Stimulated activated CD8-positive, alpha-beta memory T cell treated with anti-CD3 and anti-CD28 coated beads, Interleukin-15, amount 100 ng/mL, for 48 hours (primary cell): Measurements from ENCODE around the gene KIF26A.

Experiments
- DNase-seq, 2 donors: peaks; one replicate each; pipeline ENCODE4 v3.0.0-alpha.2; 2020; ENCODE audit warnings: low read depth in 2 of 2

Gene KIF26A

DNA sequence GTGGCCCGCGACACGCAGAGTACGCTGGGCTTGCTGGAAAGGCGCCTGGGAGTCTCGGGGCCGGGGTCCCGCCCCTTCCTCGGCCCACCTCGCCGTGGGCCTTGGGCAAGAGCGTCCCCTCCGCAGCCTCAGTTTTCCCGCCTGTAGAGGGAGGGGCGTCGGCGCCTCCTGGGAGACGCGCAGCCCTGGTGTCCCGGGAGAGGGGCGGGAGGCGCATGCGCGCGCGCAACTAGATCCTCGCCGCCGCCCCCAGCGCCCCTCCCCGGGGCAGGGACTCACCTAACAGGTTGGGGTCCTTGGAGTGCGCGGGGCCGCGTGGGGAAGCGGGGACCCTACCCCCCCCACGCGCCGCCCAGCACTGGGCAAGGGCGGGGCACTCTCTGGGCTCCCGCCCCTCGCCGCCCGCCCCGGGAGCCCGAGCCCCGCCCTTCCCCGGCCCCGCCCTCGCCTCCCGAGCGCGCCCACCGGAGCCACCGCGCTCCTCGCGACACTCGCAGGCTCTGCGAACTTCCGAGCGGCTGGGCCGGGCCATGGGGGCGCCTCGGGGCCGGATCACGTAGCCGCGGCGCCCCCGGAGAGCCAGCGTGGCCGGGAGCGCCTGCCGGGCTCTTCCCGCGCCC lies at the start of gene KIF26A:
KIF26A (plus strand) TSS at position 490 of the 620 bp plus-strand sequence. CDS start 136 bp downstream, outside the sequence.
- DNase-seq = peak in 1 of 2 donors; percentile 15

DNA sequence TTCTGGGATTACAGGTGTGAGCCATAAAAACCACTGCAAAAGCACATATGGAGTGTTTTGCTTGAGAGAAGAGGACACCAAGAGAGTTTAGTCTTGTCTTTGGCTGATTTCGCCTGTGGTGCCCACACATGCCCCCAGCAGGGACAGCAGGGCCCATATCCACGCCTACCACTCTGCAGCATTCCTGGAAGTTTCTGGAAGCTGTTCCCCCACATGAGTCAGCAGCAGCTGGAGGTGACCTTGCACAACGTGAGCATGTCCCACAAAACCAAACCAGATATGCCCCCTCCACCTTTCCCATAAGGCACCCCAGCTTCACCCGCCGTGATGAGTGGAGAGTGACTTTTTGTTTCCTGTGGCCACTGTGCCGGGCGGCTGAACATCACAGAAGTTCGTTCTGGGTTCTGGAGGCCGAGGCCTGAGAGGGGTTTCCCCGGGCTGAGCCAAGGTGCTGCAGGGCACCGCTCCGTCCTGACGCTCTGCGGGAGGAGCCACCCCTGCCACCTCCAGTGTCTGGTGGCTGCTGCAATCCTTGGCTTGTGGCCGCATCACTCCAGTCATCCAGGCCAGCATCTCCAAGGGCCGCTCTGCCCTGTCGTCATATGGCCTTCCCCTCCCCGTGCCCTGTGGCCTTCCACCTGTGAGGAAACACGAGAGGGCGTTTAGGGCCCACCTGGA lies 48.2 kb upstream of the KIF26A start:
- no peak for DNase-seq

DNA sequence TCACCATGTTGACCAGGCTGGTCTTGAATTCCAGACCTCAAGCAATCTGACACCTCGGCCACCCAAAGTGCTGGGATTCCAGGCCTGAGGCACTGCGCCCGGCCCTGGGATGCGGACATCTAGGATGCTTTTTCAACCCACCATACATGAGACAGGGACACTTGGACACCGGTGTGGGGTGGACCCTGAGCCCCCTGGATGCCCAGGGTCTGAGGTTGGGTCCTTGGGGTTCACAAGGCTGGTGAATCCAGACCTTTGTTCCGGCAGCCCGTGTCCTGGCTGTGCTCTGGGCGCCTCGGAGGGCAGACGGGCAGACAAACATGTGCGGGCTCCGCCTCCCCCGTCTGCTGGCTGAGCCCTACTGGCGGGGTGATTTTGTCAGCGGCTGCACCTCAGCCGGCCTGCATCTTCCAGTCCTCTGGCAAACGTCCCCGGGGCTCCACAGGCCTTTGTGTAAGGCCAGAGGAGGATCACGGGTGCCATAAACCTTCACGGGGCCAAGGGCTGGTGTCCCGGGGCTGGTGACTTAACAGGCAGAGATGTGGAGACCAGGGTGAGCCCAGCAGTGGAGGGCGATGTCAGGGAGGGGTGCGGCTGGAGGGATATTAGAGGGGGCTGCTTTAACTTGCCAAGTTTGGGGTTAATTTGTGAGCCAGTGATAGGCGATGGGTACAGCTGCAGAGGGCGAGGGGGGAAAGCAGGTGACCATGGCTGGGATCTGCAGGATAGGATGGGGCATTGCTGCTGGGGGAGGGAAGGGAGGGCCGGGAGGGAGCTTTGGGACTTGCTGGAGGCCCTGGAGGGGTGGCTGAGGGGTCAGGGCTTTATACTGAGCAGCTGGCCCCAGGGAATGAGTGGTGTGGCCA lies 47.1 kb upstream of the KIF26A start:
- DNase-seq = no peak

DNA sequence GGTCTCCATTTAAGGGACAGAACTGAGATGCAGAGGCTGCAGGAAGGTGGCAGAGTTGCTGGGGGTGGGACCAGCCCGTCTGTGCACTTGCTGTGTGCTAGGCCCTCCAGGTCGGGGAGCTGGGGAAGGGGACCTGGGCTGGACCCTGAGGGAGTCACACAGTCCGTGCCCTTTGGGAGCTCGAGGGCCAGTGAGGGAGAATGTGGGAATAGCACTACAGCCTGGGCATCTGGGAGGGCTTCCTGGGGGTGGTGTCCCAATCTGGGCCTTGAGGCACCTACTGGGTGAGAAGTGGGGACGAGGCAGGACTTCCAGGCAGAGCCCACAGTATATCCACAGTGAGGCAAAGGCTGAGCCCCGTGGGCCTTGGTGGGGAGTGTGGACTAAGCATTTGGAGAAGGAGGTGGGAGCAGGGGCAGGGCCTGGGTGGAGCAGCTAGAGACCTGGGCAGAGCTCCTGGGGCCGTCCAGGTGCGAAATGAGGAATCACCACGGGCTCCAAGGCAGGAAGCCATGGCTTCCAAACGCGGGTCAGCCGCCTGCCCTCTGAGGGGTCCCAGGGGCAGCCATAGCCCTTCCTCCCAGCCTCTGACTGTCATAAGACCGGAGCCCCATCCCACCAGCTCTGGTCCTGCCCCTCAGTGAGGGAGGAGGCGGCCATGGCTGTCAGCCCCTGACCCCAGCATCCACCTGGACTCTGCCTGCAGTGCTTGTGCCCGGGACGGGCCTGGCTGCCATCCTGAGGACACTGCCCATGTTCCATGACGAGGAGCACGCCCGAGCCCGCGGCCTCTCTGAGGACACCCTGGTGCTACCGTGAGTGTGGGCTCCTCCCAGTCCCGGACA lies 46.2 kb upstream of the KIF26A start:
- no peak for DNase-seq

DNA sequence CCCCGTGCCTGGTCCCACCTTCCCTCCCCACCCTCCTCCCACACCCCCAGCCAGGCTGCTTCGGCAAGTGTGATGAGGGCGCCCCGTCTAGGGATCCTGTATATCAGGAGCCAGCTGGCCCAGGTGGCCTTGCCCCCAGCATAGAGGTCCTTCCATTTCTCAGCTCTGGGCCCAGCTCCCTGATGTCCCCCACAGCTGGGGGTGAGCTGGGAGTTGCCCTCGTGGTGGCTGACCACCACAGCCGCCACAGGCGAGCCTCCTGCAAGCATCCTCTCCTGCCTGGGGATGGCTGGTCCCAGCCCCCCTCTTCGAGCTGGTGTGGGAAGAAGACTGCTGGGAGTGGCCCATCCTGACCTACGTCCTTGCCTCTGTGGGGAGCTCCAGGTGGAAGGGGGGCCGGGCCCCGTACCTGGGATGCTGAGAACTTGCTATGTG lies 45.4 kb upstream of the KIF26A start:
- no peak for DNase-seq

DNA sequence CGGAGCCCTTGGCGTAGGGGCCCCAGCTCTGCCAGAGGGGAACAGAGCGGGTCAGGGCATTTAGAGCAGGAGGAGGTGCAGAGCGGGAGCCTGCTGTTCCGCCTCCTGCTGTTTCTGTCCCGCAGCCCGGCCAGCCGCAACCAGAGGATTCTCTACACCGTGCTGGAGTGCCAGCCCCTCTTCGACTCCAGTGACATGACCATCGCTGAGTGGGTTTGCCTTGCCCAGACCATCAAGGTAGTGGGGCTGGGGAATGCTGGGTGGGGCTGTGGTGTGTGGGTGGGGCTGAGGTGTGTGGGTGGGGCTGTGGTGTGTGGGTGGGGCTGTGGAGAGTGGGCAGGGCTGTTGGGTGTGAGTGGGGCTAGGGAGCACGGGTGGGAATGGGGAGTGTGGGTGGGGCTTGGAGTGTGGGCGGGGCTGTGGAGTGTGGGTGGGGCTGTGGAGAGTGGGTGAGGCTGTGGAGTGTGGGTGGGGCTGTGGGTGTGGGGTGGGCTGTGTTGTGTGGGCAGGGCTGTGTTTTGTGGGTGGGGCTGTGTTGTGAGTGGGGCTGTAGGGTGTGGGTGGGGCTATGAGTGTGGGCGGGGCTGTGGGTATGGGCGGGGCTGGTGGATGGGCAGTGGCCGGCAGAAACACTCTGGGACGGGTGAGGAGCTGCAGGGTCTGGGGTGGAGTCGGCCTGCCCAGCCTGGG lies 44.9 kb upstream of the KIF26A start:
- no peak for DNase-seq

DNA sequence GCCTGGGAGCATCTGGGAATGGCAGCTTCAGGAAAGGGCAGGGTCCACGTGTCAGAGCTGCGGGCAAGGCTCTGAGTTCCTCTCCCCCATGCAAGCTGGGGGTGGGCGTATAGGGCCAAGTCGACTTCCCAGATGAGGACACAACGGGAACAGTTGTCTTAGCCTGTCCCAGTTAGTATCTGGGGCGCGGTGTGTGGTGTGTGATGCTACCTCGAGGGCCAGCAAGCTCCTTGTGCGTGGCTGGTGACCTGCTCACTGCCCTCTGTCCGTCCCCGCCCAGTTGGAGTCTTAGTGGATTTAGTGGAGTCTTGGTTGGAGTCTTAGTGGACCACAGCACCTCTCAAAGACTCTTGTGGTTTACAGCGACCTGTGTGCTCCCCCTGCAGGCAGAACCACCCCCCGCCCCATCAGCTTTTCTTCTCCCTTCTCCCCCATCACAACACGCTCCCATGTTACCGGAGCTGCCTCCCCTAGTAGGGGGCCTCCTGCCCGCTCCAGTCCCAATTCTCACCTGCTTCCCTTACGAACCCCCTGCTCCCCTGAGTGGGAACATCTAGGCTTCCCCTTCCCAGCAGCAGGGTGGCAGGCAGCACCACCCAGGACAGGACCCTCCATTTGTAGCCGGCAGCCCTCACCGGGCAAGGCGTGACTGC lies 44.2 kb upstream of the KIF26A start:
- DNase-seq = no peak

DNA sequence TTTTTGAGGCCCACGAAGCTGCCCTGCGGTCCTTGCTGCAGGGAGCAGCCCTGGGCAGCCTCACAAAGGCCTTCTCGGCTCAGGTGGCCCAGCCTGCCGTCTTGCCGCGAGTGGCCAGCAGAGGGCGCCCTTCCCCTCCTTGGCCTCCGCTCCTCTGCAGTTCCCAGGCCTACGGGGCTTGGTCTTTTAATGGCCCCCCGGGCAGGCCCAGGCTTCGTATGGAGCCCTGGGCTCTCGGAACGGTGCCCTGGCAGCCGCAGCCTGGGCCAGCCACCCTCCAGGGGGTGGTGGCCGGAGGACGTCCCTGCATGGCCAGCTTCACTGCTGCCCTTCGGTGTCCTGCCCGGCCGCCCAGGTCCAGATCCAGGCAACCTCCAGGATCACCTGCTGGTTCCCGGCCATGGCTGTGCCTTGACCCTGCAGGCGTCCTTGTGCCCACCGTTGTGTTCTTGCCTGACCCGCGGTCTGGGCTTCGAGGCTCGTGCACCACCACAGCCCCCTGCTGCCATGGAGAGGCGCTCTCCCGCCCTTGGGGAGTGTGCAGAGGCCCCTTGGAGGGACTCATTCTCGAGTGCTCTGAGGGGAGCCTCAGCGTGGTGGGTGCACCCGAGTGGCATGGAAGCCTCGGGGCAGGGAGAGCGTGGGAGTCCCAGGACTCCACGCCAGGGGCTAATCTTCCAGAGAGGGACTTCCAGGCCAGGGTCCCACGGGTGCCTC lies 43.5 kb upstream of the KIF26A start:
- DNase-seq = peak; percentile 45 to 54

DNA sequence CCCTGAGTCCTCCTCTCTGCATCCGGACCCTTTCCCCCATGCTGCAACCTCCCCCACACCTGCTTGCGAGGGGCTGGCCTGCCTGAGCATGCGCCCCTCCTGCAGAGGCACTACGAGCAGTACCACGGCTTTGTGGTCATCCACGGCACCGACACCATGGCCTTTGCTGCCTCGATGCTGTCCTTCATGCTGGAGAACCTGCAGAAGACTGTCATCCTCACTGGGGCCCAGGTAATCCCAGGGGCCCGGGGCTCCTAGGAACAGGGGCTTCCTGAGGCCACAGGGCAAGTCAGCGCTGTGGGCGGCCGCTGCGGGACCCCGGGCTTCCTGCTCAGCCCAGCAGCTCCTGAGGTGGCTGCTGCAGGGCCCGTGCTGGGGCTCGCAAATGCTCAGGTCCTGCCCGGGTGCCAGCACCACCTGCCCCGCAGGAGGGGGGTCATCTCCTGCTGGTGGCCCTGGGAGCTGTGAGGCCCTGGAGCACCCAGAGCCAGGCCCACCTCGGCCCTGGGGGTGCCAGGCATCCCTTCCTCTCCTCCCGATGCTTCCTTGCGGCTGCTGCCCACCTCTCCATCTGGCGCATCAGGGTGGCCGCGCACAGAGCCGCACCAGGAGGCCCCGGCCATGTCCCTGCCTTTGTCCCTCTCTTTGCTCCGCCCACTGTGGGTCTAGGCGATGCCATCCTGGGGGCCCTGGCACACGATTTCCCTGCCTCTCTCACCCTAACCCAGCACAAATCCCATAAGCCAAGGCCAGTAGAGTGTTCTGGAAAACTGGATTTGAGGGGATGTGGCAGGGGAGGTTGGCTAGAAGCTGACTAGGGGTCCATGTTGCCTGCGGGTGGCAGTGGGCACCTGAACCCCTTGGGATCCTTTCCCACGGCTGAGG lies 42.7 kb upstream of the KIF26A start:
- DNase-seq = no peak

DNA sequence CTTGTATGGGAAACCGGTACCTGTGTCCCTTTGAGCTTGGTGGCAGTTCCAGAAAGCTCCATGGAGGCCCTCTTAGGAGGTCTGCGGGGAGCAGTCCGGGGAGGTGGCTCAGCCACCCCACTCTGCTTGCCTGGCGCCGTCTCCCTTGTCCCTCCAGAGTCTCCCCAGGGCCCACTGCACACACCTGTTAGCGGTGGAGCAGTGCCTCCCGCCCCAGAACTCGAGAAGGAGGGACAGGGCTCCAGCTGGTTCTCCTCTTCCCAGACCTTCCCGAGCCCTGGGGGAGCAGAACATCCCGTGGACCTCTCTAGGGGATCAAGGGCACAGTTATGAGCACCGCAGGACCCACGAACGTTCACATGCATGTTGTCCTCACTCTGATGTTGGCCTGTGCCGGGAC lies 42.1 kb upstream of the KIF26A start:
- no peak for DNase-seq

DNA sequence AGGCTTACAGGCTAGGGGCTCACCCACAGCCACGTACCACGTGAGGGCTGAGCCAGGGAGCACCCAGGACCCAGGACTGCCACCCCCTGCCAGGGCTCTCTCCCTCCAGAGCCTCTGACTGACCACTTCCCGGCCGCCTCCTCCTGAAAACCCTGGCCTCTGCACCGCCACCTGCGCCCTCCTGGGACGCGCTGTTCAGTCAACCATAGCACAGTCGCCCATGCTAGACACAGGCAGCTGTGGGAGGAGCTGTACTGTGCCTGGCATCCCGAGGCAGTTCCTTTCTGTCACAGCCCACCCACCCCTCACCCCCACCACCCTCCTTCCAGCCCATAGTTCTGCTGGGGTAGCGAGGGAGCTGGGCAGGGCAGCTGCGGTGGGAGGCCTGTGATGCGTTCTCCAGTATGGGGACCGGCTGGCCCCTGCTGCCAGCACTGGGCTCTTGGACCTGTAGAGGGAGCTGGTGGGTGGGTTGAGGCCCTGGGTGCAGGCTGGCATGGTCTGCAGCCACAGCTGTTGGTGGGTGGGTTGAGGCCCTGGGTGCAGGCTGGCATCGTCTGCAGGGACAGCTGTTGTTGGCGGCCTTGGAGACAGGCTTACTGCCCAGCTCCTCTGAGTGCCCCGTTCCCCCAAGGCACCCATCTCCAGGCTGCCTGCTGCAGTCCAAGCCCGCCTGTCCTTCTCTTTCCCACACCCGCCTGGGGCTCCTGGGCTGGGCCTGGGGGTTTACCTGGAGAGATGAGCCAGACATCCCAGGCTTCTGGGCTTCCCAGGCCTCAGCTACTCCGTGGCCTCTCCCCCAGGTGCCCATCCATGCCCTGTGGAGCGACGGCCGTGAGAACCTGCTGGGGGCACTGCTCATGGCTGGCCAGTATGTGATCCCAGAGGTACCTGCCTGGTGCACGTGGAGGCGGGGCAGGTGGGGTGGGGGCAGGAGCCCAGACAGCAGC lies 41.4 kb upstream of the KIF26A start:
- no peak for DNase-seq

DNA sequence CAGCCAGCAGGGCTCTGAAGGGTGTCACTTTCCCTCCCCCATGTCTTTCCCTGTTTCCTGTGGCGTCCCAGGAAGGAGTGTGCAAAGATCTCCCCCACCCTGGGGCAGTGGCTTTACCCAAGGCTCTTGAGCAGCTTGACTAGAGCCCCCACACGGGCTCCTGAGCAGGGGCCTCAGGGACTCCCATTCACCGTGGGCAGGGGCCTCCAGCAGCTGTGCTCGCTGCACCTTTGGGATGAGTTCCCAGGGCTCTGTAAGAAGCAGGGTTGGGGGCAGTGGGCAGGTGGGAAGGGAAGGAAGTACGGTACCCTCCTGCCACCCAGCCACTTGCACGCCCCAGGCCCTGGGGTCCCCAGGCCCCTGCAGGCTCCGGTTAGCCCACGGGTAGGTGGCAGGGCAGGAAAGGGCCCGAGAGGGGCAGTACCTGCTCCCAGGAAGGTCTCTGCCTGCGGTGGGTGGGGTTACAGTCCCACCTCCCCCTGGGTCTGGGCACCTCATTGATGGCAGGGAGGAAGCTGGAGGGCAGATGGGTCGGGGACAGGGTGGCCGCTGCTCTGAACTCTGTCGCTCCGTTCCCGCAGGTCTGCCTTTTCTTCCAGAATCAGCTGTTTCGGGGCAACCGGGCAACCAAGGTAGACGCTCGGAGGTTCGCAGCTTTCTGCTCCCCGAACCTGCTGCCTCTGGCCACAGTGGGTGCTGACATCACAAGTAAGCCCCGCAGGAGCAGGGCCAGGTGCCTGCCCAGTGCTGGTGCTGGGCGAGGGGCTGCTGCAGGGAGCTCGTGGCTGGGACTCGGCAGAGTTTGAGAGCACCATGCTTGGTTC lies 39.9 kb upstream of the KIF26A start:
- no peak for DNase-seq

DNA sequence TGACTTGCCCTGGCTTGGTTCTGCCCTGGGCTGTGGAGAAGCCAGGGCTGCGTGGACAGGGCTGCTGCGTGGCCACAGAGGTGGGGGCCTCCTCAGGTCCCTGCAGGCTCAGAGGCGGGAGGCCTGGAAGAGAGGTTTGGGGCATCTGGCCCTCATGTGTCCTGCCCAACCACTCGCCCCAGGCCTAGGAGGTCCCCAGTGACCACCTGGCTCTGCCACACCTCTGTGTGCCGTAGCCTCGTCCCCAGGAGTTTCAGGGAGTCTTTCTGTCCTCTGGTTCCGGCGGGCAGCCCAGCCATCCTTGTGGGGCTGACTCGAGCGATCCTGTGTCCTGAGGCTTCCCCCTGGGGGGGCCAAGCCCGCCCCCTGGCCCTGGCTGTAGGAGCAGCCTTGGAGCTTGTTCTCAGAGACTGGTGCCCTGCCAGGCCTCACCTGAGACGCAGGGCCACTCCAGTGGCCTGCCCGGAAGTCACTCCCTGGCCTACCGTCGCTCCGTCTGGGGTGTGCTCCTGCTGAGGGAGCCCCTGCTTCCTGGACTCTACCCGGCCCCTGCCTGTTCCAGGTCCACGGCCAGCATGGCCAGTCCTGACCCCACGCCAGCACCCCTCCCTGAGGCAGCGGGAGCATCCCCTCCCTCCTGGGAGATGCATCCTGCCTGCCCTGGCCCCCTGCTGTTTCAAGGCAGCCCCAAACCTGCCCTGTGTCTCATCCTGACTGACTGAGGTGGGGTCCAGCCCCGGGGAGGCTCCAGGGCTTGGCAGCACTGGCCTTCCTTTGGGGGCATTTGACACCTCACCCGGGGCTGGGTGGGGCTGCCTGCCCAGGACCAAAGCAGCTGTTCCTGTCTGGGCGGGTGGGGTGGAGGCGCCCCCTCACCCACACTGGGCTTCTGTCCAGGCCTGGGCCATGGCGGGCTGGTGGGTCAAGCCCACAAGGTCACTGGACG lies 39.0 kb upstream of the KIF26A start:
- no peak for DNase-seq

DNA sequence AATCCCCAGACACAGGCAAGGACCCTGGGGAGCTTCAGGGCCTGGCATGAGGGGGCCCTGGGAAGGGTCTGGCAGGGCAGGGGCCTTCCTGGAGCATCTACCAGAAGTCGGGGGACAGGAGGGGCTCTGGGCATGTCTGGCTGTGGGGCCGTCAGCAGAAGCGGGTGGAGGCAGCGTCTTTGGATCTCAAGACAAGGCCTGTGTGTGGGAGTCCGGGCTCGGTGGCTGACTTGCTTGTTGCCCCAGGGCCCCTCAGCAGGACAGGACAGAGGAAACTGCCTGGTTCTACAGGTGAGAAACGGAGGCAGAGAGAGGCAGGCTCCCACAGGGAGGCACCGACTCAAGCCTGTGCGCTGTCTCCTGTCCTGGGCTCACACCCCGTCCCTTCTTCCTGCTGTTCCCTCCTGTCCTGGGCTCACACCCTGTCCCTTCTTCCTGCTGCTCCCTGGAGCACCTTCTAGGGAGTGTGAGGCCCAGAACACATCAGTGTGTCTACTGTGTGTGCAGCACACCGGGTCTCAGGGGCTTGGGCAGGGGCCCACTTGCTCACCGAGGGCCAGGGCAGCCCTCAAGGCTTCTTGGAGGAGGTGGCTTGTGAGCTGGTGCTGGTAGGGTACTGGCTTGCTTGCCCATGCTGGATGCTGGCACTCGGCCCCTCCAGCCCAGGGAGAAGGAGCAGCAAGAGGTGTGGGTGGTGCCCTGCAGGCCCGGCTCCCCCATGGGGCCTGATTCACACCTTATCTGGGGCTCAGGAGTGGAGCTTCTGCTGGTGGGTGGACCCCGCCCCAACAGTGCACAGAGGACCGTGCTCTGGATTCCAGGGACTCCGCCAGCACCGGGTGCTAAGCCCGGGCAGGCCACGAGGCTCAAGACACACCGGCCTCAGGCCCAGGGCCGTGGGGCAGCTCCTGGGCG lies 38.0 kb upstream of the KIF26A start:
- no peak for DNase-seq
